GM19324 (cell line): ENCODE results near the gene BACE2.
"Not testable (repeated sequence)": the region's sequence is repeated elsewhere in the genome, so short reads cannot be mapped to it uniquely, and the experiment has no call there.

Experiments used
- ATAC-seq: cut with Tn5 transposase; IDR thresholded peaks from one replicate; pipeline ENCODE4 v1.9.1; 2021; ENCODE audit warnings: mild to moderate bottlenecking, moderate library complexity; ENCODE audit not compliant: unreplicated experiment, low FRiP score

BACE2 gene

GRCh38 chr21:41256771-41257702 lies 89.1 kb downstream of the BACE2 start:
- ATAC-seq, result no peak

DNA sequence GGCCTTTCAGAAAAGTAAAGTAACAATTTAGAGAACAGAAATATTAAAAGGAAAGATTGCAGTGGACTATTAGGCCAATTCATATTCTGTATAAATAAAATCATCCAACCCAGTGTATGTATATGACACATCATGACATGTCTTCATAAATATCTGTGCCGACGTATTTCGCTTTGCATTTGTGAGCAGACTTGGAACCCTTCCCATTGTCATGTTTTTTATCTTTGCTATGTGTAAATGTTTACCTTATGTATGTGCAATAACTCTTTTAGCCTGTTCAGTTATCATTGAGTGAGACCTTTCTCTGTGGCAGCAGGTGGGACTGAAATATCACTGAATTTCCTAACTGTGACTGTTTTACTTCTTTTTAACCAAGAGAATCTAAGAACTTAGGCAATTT lies 90.7 kb downstream of the BACE2 start:
- no peak for ATAC-seq

DNA sequence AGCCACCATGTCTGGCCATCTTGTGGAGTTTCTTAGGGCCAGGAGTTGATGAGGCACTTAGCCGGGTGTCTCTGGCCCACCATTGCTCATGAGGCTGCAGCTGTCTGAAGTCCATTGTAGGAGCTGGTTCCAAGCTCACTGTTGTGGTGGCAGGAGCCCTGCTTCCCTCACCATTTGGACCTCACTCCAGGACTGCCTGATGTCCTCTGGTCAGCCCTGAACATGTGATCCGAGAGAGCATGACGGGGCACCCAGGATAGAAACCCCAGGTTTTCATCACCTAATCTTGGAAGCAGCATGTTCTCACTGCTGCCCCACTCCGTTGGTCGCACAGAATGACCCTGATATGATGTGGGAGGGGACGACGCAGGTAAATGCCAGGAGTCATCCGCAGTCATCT lies 92.5 kb downstream of the BACE2 start:
- ATAC-seq, result no peak

- no peak for ATAC-seq
Measured at GRCh38 chr21:41267346-41267745, 99.4 kb downstream of the BACE2 start.

DNA sequence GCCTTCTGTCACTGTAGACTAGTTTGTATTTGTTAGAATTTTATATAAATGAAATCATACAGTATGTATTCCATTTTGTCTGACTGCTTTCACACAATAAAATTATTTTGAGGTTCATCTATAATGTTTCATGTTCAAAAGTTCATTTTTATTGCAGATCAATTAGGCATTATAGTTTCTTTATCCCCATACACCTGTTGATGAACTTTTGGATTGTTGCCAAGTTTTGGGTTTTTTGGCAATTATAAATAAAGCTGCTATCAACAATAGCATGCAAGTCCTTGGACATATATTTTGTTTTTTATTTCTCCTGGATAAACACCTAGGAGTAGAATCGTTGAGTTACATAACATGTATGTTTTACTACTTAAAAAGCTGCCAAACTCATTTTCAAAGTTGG lies 101.6 kb downstream of the BACE2 start:
- ATAC-seq, result no peak

- ATAC-seq, result no peak
Measured at GRCh38 chr21:41277196-41277595, 109.2 kb downstream of the BACE2 start.

DNA sequence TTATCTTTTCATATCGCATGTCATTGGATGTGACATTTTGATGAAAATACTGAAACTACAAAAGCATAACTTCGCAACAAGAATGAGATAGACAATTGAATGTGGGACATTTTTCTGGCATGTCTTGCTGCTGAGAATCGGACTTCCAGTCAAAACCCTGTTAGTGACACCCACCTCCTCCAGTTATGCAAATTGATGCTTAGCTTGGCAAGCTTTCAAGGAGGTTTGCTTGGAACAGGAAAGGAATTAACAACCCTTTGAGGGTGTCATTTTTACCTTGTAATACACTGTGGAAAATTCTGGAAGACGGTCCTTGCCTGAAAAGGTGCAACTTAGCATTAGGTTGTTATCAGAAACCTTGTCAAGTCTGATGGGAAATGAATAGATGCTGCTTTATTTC lies 109.9 kb downstream of the BACE2 start:
- ATAC-seq, result no peak

- no peak for ATAC-seq
Measured at GRCh38 chr21:41280115-41280919, 112.4 kb downstream of the BACE2 start.

DNA sequence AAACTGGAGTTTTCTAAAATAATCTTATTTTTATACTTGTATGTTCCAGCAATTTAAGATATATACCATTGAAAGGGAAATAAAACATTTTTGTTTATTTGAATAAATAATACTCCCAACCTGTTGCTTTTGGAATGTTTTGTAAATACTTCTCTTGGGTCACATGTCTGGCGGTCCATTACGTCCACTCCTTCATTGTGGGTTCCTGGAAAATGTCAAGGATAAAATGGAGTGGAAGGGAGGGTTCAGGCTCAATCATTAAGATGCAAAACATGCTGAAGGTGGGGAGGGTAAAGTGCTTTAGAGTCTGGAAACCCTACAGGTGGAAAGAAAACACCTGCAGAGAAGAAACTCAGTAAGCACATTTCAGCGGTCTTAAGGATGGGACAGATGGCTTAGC lies 114.5 kb downstream of the BACE2 start:
- ATAC-seq, result no peak

DNA sequence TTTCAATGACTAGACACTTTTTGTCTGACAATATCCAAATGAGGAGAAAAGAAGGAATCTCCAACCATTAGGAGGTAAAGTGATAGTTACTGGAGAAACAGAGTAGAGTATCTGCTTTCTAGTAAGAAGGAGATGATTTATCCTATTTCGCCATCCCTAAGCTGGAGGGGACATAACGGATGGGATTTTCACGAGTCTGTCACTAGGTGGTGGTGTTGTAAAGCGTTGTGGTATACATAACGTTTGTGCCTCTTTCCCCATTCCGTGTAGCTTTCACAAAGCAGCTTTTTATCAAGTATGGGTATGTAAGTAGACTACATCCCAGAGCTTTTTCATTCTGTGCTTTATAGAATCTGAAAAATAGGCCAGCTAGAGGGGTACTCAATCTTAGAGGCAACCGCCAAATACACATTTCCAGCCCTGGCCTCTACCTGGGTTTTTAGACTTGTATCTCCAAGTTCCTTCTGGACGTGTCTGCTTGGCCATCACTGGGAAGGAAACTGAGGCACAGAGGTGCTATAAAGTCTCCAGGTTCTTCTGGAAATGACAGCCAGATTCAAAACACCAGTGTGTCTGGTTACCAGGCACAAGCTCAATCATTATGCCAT lies 115.4 kb downstream of the BACE2 start:
- ATAC-seq, result no peak

DNA sequence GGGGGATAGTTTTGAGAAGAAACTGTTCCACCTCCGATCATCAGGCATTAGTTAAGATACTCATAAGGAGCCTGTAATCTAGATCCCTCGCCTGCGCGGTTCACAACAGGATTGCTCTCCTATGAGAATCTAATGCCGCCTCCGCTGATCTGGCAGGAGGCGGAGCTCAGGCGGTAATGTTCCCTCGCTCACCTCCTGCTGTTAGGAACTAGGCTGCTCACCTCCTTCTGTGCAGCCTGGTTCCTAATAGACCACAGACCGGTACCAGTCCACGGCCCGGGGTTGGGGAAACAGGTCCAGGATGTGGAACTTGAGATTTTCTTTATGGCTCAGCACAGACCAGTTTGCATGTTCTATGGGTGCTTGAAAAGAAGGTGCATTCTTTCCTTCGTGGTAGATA lies 121.5 kb downstream of the BACE2 start:
- no peak for ATAC-seq

DNA sequence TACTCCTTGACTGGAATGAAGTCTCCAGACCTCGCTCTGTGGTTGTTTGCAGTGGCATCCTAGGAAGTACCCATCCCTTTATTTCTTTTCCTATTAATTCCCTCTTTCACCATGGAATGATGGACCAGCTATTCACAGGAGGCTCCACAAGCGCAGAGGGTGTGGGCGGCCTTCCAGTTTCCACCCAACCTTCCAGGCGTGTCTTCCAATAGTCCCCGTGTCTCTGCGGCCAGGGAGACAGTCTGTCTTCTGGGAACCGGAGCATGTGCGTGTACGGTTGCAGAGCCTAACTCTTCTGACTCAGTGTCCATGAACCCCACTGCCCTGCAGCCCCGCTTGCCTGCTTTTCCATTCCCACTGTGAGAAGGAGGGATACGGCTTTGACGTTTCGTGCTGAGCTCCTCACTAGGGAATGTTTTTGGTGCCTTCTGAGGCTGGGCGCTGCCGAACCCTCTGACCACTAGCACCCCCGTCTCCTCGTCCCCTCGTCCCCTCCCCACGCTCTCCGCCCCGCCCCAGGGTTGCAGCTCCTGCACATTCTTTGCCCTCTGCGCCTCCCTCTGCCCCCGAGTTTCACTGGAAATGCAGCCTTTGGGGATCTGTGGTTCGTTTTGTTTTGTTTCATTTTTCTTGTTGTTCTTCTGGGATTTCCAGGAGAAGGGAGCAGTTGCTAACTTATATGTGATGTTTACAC lies 122.3 kb downstream of the BACE2 start:
- ATAC-seq, result no peak

GRCh38 chr21:41294548-41295231 lies 126.7 kb downstream of the BACE2 start:
- no peak for ATAC-seq

GRCh38 chr21:41295721-41296254 lies 127.8 kb downstream of the BACE2 start:
- ATAC-seq, result no peak

DNA sequence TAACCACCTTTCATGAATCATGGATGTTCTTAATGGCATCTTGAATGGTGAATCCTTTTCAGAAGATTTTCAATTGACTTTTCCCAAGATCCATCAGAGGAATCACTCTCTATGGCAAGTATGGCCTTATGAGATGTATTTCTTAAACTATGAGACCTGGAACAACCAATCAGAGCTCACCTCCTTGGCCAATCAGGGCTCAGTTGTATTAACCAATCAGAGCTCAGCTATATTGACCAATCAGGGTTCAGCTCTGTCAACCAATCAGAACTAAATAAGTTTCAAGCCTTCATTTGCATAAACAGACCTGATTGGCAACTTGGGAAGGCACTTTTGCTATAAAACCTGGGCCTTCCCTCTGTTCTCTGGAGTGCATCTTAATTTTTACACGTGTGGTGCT lies 135.0 kb downstream of the BACE2 start:
- no peak for ATAC-seq

DNA sequence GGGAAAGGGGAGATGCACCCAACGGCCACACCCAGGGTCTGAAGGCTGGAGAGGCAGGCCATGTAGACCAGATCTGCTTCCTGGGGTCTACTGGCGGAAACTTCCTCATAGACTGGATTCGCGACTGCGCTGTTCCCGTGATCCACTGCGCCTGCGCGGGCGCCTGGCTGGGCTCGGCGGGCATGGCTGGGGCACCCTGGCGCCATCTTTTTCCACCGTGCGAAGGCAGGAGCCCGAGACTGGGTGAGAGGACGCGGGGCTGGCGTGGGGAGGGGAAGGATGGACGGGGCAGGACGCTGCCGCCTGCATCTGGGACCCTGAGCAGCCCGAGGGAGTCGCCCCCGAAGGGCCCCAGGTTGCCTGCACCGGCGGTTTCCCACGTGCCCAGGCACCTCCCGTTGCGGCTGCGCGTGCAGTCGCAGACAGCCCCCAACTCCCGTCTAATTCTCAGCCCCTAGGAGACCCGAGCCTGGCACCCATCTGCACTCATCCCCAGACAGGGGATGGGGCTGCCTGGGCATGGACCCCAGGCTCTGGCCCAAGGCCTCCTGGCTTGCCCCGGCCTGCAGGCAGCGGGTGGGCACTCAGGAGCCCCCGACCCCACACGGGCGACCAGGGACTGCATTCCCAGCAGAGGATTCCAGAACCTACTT lies 136.2 kb downstream of the BACE2 start:
- no peak for ATAC-seq

DNA sequence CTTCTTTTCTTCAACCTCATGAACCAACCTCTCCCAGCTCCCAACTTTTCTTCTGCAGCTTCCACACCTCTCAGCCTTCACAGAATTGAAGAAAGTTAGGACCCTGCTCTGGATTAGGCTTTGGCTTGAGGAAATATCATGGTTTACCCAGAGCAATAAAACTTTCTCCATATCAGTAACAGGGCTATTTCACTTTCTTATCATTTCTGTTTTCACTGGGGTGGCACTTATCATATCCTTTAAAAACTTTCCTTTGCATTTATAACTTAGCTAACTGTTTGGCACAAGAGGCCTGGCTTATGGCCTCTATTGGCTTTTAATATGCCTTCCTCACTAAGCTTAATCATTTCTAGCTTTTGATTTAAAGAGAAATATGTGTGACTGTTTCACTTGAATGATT lies 139.3 kb downstream of the BACE2 start:
- ATAC-seq, result no peak

DNA sequence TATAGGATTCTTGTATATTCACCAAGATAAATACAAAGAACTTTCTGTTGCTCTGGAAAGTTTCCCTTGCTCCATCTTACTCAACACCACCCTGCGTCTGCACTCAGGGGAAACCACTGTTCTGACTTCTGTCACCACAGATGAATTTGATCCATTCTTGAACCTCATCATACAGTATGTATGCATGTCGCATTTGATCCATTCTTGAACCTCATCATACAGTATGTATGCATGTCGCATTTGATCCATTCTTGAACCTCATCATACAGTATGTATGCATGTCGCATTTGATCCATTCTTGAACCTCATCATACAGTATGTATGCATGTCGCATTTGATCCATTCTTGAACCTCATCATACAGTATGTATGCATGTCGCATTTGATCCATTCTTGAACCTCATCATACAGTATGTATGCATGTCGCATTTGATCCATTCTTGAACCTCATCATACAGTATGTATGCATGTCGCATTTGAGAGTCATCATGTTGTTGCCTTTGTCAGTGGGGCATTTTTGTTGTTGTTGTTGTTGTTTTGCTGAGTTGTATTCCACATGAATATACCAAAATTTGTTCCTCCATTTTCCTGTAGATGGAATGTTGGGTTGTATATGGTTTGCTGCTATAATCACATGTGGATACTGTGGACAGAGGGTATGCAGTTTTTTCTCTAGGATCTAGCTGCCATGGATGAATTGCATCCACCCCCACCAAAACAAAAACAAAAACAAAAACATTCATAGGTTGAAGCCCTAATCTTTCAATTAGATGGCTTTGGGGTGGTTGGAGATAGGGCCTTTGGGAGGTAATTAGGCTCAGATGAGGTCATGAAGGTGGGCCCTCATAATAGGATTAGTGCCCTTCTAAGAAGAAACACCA lies 145.6 kb downstream of the BACE2 start:
- ATAC-seq, result not testable (repeated sequence)
